NOMO-1 treated with DMSO at 0.1 percent for 48 hours (cell line): ENCODE results near the gene CHERP.
"Not testable (repeated sequence)": the region's sequence is repeated elsewhere in the genome, so short reads cannot be mapped to it uniquely, and the experiment has no call there.

Experiments used
- DNase-seq: peaks from one replicate; lab custom pipeline; 2025; ENCODE audit not compliant: unreplicated experiment; lab: John Stamatoyannopoulos, UW

CHERP gene

DNA sequence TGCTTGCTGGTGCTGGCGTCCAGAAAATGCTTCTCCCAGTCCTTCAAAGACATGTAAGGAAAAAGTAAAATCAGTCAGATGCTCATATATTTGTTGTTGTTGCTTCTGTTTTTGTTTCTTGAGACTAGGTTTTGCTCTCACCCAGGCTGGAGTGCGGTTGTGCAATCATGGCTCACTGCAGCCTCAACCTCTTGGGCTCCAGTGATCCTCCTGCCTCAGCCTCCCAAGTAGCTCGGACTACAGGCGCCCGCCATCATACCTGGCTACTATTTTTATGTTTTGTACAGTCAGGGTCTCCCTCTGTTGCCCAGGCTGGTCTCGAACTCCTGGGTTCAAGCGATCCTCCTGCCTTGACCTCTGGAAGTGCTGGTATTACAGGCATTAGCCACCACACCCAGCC lies 59.5 kb downstream of the CHERP start:
- DNase-seq = no peak

DNA sequence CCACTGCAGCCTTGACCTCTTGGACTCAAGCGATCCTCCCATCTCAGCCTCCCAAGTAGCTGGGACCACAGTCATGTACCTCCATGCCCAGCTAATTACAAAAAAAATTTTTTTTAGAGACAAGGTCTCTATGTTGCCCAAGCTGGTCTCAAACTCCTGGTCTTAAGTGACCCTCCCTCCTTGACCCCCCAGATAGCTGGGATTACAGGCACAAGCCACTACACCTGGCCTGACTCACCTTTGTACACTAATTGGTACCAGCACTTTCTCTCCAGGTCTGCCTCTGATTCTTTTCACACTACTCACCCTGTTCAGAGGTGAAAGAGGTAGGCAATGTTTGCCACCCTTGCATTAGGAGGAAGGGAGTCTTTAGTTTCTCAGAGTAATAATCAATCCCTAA lies 64.9 kb downstream of the CHERP start:
- no peak for DNase-seq

DNA sequence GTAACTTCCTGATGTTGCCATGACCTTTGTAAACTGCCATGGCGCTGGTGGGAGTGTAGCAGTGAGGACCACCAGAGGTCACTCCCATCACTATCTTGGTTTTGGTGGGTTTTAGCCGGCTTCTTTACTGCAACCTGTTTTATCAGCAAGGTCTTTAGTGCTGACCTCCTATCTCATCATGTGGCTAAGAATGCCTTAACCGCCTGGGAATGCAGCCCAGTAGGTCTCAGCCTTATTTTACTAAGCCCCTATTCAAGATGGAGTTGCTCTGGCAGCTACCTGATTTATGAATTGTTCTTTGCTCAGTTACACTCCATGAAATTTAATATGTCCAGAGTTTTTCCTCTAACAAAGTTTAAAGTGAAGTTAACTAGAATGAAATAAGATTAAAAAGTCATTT lies 65.8 kb downstream of the CHERP start:
- DNase-seq = no peak

DNA sequence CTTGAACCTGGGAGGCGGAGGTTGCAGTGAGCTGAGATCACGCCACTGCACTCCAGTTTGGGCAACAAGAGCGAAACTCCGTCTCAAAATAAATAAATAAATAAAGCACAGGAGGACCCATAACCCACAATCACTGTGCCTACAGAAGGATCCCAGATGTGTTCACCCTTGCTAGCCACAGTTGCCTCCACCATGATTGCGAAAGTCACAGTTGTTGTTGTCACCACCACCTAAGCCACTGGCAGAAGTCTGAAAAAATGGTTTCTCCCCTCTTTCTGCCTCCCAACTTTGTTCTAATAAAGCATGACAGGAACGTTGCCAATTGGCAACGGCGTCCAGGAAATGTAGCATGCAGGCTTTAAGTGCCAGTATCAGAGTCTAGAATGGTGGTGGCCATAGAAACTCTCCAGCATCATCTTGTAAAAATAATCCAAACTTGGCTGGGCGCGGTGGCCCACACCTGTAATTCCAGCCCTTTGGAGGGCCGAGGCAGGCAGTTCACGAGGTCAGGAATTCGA lies 68.3 kb downstream of the CHERP start:
- DNase-seq = no peak

- no peak for DNase-seq
Observed at GRCh38 chr19:16472992-16473391, 69.2 kb downstream of the CHERP start.

DNA sequence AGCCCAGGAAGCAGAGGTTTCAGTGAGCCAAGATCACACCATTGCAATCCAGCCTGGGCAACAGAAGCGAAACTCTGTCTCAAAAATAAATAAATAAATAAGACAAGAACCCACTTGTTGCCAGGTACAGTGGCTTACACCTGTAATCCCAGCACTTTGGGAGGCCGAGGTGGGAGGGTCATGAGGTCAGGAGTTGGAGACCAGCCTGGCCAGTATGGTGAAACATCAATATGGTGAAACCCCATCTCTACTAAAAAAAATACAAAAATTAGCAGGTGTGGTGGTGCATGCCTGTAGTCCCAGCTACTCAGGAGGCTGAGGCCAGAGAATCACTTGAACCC lies 69.7 kb downstream of the CHERP start:
- not testable (repeated sequence) for DNase-seq

DNA sequence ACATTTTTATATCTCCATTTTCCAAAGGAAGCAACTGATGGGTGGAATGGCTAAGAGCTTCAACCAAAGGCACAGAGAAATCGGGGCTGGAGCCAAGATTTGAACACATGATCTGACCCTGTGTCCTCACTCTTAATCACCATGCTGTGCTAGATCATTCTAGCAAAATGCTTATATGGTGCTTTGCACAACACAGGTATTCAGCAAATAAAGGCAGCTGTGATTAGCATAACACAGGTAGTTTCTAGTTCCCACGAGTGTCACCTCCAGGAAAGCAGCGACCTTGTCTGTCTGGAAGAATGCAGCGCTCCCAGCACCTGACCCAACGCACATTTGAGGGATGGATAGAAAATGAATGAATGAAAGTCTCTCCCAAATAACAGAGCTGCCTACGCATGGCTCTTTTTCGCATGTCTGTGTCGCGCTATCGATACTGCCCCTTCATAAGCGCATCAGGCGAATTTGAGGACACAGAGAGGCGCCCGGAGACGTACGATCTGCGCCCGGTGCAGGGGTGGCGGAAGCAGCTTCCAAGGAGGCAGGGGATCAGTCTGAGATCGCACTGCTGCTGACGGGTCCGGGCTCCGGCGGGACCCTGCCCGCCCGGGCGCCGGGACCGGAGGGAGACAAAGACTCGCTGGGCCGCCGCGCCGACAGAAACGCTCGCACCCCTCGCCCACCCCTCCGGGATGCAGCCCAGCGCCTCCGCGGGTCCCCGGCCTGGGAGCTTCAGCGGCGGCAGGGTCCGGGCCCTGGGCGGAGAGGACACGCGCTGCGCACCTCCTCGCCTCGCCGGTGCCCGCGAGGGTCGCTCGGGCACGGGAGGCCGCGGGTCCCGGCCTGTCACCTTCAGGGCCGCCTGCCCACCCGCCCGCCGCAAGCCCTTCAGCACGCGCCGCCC lies 71.1 kb downstream of the CHERP start:
- no peak for DNase-seq

DNA sequence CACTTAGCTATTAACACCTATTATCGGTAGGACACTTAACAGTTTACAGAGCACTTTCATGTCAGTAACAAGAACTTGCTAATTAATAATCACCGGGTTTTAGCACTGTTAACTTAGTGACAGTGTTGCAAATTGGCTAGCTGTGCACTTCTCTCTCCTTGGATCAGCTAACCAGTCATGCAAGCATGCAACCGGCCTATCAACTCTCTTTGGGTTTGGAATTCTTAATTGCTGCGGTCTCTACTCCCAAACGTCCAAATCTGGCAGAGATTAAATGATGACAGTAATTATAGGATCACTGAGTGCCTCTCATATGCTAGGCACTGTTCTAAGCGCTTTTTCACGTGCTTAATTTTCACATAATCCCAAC lies 71.7 kb downstream of the CHERP start:
- no peak for DNase-seq
